ENCODE measurements around the gene DLGAP3.

DLGAP3 gene

GRCh38 chr1:34900775-34901502 is 28.5 kb downstream of the DLGAP3 start:
- DNase-seq: no peak

GRCh38 chr1:34899906-34900305 is 29.5 kb downstream of the DLGAP3 start:
- DNase-seq: no peak

- no peak for DNase-seq
Observed at GRCh38 chr1:34899471-34899870, 30.0 kb downstream of the DLGAP3 start.

- DNase-seq: no peak
Observed at GRCh38 chr1:34898330-34898761, 31.1 kb downstream of the DLGAP3 start.

- no peak for DNase-seq
Observed at GRCh38 chr1:34896612-34897011, 32.8 kb downstream of the DLGAP3 start.

DNA sequence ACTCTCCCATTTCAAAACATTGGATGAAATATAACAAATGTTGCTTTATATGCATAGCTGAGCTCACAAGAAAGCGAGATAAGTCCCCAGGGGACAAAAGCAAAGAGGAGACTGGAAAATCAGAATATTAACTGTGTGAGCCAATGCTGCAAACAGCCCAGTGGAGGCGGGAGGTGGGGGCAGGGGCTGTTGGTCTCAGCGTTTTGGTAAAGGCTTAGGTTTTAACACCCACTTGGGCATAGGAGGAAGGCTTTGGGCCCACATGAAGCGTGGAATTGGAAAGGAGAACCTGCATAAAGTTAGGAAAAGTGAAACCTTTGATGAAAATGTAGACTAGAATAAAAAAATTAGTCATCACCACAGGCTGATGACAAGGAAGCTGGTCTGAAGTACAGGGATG is 39.7 kb downstream of the DLGAP3 start:
- no peak for DNase-seq

GRCh38 chr1:34887593-34887992 is 41.9 kb downstream of the DLGAP3 start:
- no peak for DNase-seq

- no peak for DNase-seq
Observed at GRCh38 chr1:34885405-34886247, 43.8 kb downstream of the DLGAP3 start.

DNA sequence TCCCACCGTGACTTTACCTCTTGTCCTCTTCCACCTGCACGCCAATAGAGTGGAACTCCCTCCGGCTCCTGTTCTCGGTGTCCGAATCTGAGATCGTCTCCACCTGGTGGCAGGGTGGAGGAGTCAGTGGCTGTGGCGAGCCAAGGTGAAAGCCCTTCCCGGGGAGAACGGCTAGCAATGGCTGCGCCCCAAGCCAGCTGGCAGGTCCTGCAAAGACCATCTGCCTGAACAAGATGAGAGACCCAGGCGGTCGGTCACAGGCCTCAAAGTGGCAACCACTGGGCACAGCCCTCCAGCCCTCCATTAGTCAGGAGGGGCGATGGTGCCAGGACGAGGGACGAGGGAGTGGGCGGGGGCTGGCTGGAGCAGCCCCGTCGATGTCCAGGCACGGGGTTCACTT is 44.5 kb downstream of the DLGAP3 start:
- no peak for DNase-seq

DNA sequence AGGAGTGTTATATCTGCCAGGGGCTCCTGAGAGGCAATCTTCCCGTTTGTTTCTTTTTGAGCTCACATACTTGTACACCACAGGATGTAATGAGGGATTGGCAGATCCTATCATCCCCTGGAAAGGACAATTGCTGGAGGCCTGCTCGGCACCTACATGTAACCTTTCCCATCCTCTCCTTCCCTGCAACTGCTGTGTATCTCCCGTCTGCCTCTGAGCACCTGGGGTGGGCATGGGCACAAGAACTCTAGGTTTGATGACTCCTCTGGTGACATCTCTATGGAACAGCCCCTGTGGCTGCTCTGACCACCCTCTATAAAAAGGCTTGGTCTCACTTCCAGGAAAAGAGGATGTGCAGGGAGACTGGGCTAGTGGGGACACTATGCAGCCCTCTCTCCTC is 44.9 kb downstream of the DLGAP3 start:
- DNase-seq: no peak

DNA sequence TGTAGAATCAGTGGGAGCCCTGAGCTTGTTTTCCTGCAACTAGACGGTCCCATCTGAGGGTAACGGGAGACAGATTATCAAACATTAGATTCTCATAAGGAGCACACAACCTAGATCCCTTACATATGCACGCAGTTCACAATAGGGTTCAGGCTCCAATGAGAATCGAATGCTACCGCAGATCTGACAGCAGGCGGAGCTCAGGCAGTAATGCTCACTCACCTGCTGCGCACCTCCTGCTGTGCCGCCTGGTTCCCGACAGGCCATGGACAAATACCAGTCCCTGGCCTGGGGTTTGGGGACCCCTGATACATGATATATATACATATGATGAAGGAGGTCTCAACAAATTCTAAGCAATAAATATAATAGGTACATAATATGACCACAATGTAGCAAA is 50.2 kb downstream of the DLGAP3 start:
- DNase-seq: no peak

DNA sequence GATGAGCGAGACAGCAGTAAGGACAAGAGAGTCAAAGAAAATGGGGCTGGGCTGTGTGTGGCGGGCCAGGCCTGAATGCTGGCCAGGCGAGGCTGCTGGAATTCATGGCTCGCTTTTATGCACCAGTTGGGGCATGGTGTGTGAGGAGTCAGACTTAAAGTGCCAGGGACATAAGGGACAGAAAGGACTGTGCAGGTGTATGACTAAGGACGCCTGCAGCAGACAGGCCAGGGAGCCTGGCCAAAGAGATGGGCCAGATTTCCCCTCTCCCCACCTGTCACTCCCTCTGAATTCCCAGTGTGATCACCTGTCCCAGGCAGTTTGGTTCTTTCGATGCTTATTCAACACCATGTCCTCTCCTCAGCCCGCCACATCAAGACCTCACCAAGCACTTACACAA is 53.0 kb downstream of the DLGAP3 start:
- DNase-seq: no peak

DNA sequence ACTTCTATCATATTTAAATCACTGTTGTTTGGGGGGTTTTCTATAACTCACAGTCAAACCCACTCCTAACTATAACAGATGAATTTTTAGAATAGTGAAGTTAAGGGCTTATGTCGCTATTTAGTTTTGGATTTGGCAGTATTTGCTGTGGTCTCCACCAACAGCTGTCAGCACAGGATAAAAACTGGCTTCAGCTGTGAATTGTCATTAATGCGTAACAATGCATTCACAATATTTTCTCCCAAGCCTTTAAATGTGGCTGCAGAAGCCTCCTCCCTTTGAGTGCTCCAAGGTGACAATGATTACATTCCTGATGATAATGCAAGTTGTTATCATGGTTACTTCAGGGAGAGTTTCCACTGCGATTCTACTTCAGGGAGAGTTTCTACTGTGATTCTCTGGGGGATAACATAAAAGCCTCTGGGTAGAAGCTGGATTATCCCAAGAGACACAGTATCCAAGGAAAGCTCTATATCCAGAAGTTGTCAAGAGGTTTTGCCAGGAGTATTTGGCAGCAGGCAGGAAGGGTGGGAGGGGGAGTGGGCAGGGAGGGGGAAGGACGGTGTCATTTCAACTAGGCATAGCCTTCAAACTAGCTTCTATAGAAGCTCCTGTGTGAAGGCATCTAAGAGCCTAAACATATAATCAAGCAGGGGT is 55.0 kb downstream of the DLGAP3 start:
- no peak for DNase-seq

GRCh38 chr1:34872133-34872503 is 57.3 kb downstream of the DLGAP3 start:
- no peak for DNase-seq

GRCh38 chr1:34871443-34872132 is 57.9 kb downstream of the DLGAP3 start:
- DNase-seq: no peak

- DNase-seq: no peak
Observed at GRCh38 chr1:34870395-34870794, 59.1 kb downstream of the DLGAP3 start.

- no peak for DNase-seq
Observed at GRCh38 chr1:34869760-34870159, 59.7 kb downstream of the DLGAP3 start.

DNA sequence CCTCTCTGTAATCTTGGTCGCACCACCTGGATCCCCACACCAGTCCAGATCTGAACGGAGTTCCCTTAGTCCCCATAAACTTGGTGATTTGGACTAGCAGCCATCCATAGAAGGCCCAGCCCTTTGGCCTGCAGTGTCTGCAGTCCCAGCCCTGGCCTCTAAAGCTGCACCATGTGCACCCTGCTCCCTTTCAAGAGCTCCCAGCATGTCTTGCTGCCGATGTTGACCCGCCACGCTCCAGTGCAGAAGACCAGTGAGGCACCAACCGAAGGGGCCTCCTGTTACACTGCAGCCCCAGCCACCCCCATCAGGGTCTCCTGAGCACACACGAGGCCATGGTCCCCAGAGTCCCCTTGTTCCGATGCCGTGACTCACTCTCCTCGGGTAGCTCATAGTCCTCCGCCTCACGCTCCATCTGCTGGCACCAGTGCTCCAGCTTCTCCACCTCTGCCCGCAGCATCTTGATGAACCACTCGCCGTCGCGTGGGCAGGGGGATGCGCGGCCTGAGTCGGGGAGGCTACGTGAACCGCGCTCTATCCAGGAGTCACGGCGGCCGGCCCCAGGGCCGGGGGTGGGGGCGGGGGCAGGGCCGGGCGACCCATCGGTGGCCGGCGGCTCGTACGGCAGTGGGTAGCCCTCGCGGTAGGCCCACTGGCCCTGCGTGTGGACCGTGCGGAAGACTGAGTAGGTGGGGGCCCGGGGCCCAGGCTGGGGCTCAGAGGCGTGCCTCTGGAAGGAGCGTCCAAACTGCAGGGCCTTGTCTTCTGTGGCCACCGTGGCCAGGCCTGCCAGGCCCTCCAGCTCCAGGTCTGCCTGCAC is 61.0 kb downstream of the DLGAP3 start:
- DNase-seq: no peak

- peak; percentile 66 for DNase-seq
Observed at GRCh38 chr1:34867415-34867814, 62.0 kb downstream of the DLGAP3 start.

DNA sequence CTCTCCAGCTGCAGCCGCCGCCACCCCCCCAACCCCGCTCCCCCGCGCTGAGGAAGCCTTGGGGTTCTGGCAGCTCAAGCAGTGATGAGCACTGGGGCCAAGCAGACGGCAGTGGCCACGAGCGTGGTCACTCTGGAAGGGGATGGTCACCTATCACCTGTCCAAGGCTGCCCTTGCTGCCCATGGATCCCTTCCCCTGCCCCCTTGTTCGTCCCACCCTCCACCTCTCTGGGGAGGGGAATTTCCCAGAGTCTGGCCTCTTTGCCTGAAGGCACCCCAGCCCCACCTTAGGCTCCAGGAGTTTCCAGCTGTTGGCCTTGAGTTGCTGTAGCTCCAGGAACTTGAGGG is 62.7 kb downstream of the DLGAP3 start:
- DNase-seq: no peak

DNA sequence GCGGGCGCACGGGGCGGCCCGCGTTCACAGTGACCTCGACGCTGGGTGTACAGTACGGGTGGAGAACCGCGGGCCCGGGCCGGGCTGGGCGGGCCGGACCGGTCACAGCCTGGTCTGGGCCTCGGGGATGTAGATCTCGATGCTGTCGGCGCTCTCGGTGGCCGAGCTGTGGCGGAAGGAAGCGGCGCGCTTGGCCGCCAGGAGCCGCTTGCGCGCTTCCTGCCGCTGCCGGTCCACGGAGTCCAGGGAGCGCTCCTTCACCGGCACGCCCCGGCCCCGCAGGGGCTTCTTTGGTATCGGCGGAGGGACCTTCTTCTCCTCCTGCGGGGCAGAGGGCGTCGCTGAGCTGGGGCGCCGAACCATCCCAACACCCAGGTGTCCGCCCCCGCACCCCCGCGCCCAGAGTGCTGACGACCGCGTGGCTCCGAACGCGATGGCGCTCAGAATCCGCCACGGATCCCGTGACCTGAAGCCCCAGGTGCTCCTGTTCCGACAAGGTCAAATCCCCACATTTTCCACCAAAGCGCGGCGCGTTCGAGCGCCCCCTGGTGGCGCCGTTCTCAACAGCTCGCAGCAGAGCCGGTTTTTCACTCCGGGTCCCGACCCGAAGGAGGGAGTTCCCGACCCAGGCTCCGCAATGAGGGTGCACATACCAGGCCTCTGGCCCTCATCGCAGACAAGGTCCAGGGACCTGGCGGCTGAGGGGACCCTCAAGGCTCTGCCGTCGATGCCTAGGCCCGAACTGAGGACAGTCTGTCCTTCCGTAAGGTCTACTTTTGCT is 63.3 kb downstream of the DLGAP3 start:
- peak; percentile 37 for DNase-seq

GRCh38 chr1:34865573-34865972 is 63.9 kb downstream of the DLGAP3 start:
- DNase-seq: no peak
